GM18520 (cell line): ENCODE data around the gene SART1.
A peak's percentile ranks its signal among the peaks of the same experiment; 100 is the strongest.

Experiments
- ATAC-seq: cut with Tn5 transposase; IDR thresholded peaks from one replicate; pipeline ENCODE4 v1.9.1; 2021; ENCODE audit not compliant: unreplicated experiment

The SART1 gene

GRCh38 chr11:65961267-65962140, at the start of gene SART1:
Gene SART1, plus strand, starts transcription at chr11:65961734. Its CDS starts 47 bp downstream, at chr11:65961781.
- ATAC-seq = peak; percentile 70

- no peak for ATAC-seq
Measured at GRCh38 chr11:65912845-65913244, 48.7 kb upstream of the SART1 start.

GRCh38 chr11:65915101-65915820, 46.3 kb upstream of the SART1 start:
- no peak for ATAC-seq

- ATAC-seq = no peak
Measured at GRCh38 chr11:65915821-65916251, 45.7 kb upstream of the SART1 start.

- no peak for ATAC-seq
Measured at GRCh38 chr11:65916391-65916790, 45.1 kb upstream of the SART1 start.

- ATAC-seq = no peak
Measured at GRCh38 chr11:65917077-65917433, 44.5 kb upstream of the SART1 start.

- ATAC-seq = no peak
Measured at GRCh38 chr11:65917434-65918210, 43.9 kb upstream of the SART1 start.

GRCh38 chr11:65918211-65919140, 43.1 kb upstream of the SART1 start, which contains the start of gene C11orf68:
Gene C11orf68, minus strand, starts transcription at chr11:65919062. Its CDS starts 31 bp downstream, at chr11:65919031.
- peak; percentile 32 for ATAC-seq

GRCh38 chr11:65919141-65919572, 42.4 kb upstream of the SART1 start, which contains the start of gene DRAP1:
Gene DRAP1, plus strand, starts transcription at chr11:65919426. Its CDS starts 76 bp downstream, at chr11:65919502.
- ATAC-seq = peak; percentile 86

- ATAC-seq = peak; percentile 34
Measured at GRCh38 chr11:65919573-65920371, 41.8 kb upstream of the SART1 start.

- no peak for ATAC-seq
Measured at GRCh38 chr11:65920372-65920802, 41.1 kb upstream of the SART1 start.

- no peak for ATAC-seq
Measured at GRCh38 chr11:65921033-65921555, 40.4 kb upstream of the SART1 start.

- no peak for ATAC-seq
Measured at GRCh38 chr11:65921876-65922275, 39.7 kb upstream of the SART1 start.

- ATAC-seq = no peak
Measured at GRCh38 chr11:65922565-65922964, 39.0 kb upstream of the SART1 start.

- ATAC-seq = no peak
Measured at GRCh38 chr11:65925397-65925796, 36.1 kb upstream of the SART1 start.

GRCh38 chr11:65927904-65928397, 33.6 kb upstream of the SART1 start:
- ATAC-seq = no peak

- no peak for ATAC-seq
Measured at GRCh38 chr11:65928667-65929066, 32.9 kb upstream of the SART1 start.

GRCh38 chr11:65931773-65932557, 29.6 kb upstream of the SART1 start:
- no peak for ATAC-seq
